GM12872 (cell line): ENCODE results near the gene ANO4.

Experiments used
- TF ChIP-seq, protein P1 (sequence below): IDR thresholded peaks from 3 replicates; pipeline ENCODE4 v1.5.1; 2011; ENCODE audit warnings: low read depth, mild to moderate bottlenecking, low read length, moderate library complexity; ENCODE audit not compliant: insufficient read depth

ANO4 gene

DNA sequence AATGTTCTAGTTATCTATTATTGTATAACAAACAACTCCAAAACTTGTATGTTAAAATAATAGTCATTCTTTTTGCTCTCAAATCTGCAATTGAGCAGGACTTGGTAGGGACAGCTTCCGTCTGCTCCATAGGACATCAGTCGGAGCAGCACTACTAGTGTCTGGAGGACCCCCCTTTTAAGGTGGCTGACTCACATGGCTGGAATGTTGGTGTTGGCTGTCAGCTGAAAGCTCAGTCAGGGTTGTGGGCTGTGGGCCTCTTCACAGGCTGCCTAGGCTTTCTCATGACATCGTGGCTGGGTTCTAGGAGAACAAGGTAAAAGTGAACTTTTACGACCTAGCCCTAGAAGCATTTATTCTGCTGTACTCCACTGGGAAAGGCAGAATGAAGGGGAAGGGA lies 160.6 kb downstream of the ANO4 start:
- TF ChIP-seq, protein P1, sequence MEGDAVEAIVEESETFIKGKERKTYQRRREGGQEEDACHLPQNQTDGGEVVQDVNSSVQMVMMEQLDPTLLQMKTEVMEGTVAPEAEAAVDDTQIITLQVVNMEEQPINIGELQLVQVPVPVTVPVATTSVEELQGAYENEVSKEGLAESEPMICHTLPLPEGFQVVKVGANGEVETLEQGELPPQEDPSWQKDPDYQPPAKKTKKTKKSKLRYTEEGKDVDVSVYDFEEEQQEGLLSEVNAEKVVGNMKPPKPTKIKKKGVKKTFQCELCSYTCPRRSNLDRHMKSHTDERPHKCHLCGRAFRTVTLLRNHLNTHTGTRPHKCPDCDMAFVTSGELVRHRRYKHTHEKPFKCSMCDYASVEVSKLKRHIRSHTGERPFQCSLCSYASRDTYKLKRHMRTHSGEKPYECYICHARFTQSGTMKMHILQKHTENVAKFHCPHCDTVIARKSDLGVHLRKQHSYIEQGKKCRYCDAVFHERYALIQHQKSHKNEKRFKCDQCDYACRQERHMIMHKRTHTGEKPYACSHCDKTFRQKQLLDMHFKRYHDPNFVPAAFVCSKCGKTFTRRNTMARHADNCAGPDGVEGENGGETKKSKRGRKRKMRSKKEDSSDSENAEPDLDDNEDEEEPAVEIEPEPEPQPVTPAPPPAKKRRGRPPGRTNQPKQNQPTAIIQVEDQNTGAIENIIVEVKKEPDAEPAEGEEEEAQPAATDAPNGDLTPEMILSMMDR, result no peak

DNA sequence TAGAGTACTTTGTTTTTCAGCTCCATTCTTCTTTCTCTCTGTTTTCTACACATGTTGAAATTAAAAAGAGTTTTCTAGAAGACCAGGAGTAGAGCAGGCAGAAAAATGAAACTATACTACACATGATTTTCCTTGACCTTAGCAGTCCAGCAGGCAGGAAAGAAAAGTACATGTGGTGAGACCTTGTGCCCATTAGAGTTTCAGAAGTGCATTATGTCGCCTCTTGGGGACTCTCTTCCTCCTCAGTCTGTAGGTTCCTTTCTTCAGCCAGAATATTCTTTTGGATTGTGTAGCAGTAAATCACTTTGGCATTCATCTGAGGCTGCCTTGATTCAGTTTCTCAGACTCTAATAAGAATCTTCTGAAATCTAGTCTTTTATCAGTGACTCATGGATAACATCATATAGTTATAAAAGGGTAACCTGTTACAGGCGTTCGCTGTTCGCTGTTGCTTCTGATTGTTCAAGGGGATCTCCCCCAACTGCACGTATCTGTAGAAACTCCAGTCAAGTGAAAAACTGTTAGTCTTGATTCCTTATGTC lies 161.8 kb downstream of the ANO4 start:
- TF ChIP-seq, protein P1, result no peak

- TF ChIP-seq, protein P1, result no peak
Observed at GRCh38 chr12:100959481-100959880, 164.9 kb downstream of the ANO4 start.

- TF ChIP-seq, protein P1, result no peak
Observed at GRCh38 chr12:100962086-100962712, 167.6 kb downstream of the ANO4 start.

GRCh38 chr12:100963381-100963780 lies 168.8 kb downstream of the ANO4 start:
- TF ChIP-seq, protein P1, result no peak

DNA sequence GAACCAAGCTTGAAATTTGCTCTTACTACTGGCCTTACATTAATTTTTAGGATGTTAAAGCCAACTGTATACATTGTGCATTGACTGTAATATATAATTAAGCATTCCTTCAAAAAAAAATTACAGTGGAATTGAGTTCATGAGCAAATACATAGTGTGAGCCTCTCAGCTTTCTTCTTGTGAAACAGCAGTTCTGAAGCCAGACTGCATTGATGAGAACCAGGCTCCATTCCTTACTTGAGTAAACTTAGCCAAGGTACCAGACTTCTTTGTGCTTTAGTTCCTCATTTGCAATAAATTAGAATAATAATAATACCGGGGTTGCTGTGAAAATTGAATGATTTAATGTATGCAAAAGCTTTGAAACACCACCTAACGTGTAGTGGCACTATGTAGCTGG lies 169.5 kb downstream of the ANO4 start:
- TF ChIP-seq, protein P1, result no peak

- TF ChIP-seq, protein P1, result no peak
Observed at GRCh38 chr12:100967189-100967588, 172.6 kb downstream of the ANO4 start.
